Fibroblast of peridontal ligament (primary cell): ENCODE data around the gene HOXA3.

Experiments
- DNase-seq: peaks from one replicate; pipeline ENCODE4 v3.0.0-alpha.2; 2010; ENCODE audit errors: extremely low read depth

Gene HOXA3

GRCh38 chr7:27151931-27152815 is at the start of gene HOXA3:
TSS of gene HOXA3 (minus strand) at chr7:27152583. CDS start at chr7:27110640, 41,943 bp downstream.
- DNase-seq = no peak

- no peak for DNase-seq
These were observed 49.2 kb upstream of the HOXA3 start for GRCh38 chr7:27201580-27202017.

- no peak for DNase-seq
These were observed 48.6 kb upstream of the HOXA3 start for GRCh38 chr7:27200761-27201579.

- no peak for DNase-seq
These were observed 47.7 kb upstream of the HOXA3 start, which contains the start of gene HOXA13 for GRCh38 chr7:27199849-27200760. TSS of gene HOXA13 (minus strand) at chr7:27200091. CDS start at chr7:27200077, 14 bp downstream.

GRCh38 chr7:27198871-27199801 is 46.8 kb upstream of the HOXA3 start:
- no peak for DNase-seq

- no peak for DNase-seq
These were observed 45.9 kb upstream of the HOXA3 start for GRCh38 chr7:27198138-27198841.

- no peak for DNase-seq
These were observed 45.0 kb upstream of the HOXA3 start for GRCh38 chr7:27197137-27198042.

GRCh38 chr7:27196287-27196767 is 43.9 kb upstream of the HOXA3 start:
- DNase-seq = peak; percentile 83

- no peak for DNase-seq
These were observed 42.5 kb upstream of the HOXA3 start for GRCh38 chr7:27194686-27195379.

GRCh38 chr7:27194002-27194352 is 41.6 kb upstream of the HOXA3 start:
- DNase-seq = no peak

GRCh38 chr7:27193335-27194001 is 41.1 kb upstream of the HOXA3 start:
- DNase-seq = no peak

- DNase-seq = no peak
These were observed 40.4 kb upstream of the HOXA3 start for GRCh38 chr7:27192546-27193334.

GRCh38 chr7:27191833-27192545 is 39.6 kb upstream of the HOXA3 start:
- DNase-seq = no peak

- no peak for DNase-seq
These were observed 38.9 kb upstream of the HOXA3 start for GRCh38 chr7:27191161-27191731.

- DNase-seq = no peak
These were observed 37.8 kb upstream of the HOXA3 start for GRCh38 chr7:27189997-27190748.
